ENCODE measurements around the gene IL10RB. TPM values are rescaled to one million over a fixed set of nuclear protein-coding genes. Genes with fewer than 3 reads are reported as not detected.

Gene IL10RB
- polyA plus RNA-seq, 1 donor (not counting 4 experiments of a cell fraction or from before 2014, with no cell fraction given), result 19.6 TPM

GRCh38 chr21:33330726-33331125 lies 64.6 kb downstream of the IL10RB start:
- FAIRE-seq, result no peak
- Histone ChIP-seq H3K36me3 (ENCODE audit: control insufficient read depth in 2 of 2, extremely low read depth in 1 of 2, insufficient read depth in 2 of 2, low read length in 2 of 2) (peaks cover 2 to 8% of the 10 kb centered on the region in 2 experiments), H3K27me3 (ENCODE audit: control insufficient read depth, extremely low read depth, insufficient read depth, low read length) (no peaks in the 10 kb centered on the region), H2AFZ (ENCODE audit: control insufficient read depth, low read length) (no peak overlapping the region), H3K9me1 (ENCODE audit: control insufficient read depth, extremely low read depth, insufficient read depth, low read length) (no peaks in the 10 kb centered on the region), H3K9me3 (ENCODE audit: control insufficient read depth, low read depth, low read length) (no peaks in the 10 kb centered on the region), H3K4me3 (ENCODE audit: control insufficient read depth in 2 of 3, extremely low read depth in 1 of 3, insufficient read depth in 2 of 3, low read depth in 1 of 3, low read length in 3 of 3) (no peak overlapping the region), H4K20me1 (ENCODE audit: control insufficient read depth, extremely low read depth, insufficient read depth, low read length) (no peaks in the 10 kb centered on the region), H3K79me2 (ENCODE audit: control insufficient read depth, insufficient read depth, low read length) (peaks cover 58% of the 10 kb centered on the region), H3K4me2 (ENCODE audit: control insufficient read depth, extremely low read depth, insufficient read depth, low read depth, low read length) (no peak overlapping the region), H3K9ac (ENCODE audit: control insufficient read depth, extremely low read depth, insufficient read depth, low read length) (no peak overlapping the region), H3K4me1 (ENCODE audit: control insufficient read depth, extremely low read depth, insufficient read depth, low read length) (peaks cover 6% of the 10 kb centered on the region), H3K27ac (ENCODE audit: control insufficient read depth, insufficient read depth, low read length) (no peak overlapping the region)
- dilution Hi-C loops (cut with MboI; ENCODE audit: extremely low pct_ligation_motif_present, low sequenced_read_pairs), result no loop called here
- no peak for DNase-seq (ENCODE audit: low read depth, low spot score)
- TF ChIP-seq EZH2 (IDR thresholded peaks at IDR 0.05; ENCODE audit: low read length) (no peak), CTCF (optimal IDR thresholded peaks at IDR 0.05 in 1 of 3, IDR thresholded peaks at IDR 0.05 in 1 of 3, conservative IDR thresholded peaks at IDR 0.05 in 1 of 3; ENCODE audit: extremely low read depth in 1 of 3, insufficient read depth in 2 of 3, low read length in 3 of 3) (no peak)

- peaks cover 43% of the 10 kb centered on the region for H3K79me2 ChIP-seq (ENCODE audit: control insufficient read depth, insufficient read depth, low read length)
- TF ChIP-seq EZH2 (IDR thresholded peaks at IDR 0.05; ENCODE audit: low read length) (no peak), CTCF (optimal IDR thresholded peaks at IDR 0.05 in 1 of 3, IDR thresholded peaks at IDR 0.05 in 1 of 3, conservative IDR thresholded peaks at IDR 0.05 in 1 of 3; ENCODE audit: extremely low read depth in 1 of 3, insufficient read depth in 2 of 3, low read length in 3 of 3) (no peak)
Observed at GRCh38 chr21:33332143-33332542, 66.0 kb downstream of the IL10RB start.

More at GRCh38 chr21:33332143-33332542, 66.0 kb downstream of the IL10RB start:
- Histone ChIP-seq H2AFZ (ENCODE audit: control insufficient read depth, low read length) (no peak overlapping the region), H3K27me3 (ENCODE audit: control insufficient read depth, extremely low read depth, insufficient read depth, low read length) (no peaks in the 10 kb centered on the region), H3K4me1 (ENCODE audit: control insufficient read depth, extremely low read depth, insufficient read depth, low read length) (no peaks in the 10 kb centered on the region), H3K9me3 (ENCODE audit: control insufficient read depth, low read depth, low read length) (no peaks in the 10 kb centered on the region), H4K20me1 (ENCODE audit: control insufficient read depth, extremely low read depth, insufficient read depth, low read length) (no peaks in the 10 kb centered on the region), H3K4me3 (ENCODE audit: control insufficient read depth in 2 of 3, extremely low read depth in 1 of 3, insufficient read depth in 2 of 3, low read depth in 1 of 3, low read length in 3 of 3) (no peak overlapping the region), H3K9ac (ENCODE audit: control insufficient read depth, extremely low read depth, insufficient read depth, low read length) (no peak overlapping the region), H3K9me1 (ENCODE audit: control insufficient read depth, extremely low read depth, insufficient read depth, low read length) (no peaks in the 10 kb centered on the region), H3K4me2 (ENCODE audit: control insufficient read depth, extremely low read depth, insufficient read depth, low read depth, low read length) (no peak overlapping the region), H3K27ac (ENCODE audit: control insufficient read depth, insufficient read depth, low read length) (no peak overlapping the region), H3K36me3 (ENCODE audit: control insufficient read depth in 2 of 2, extremely low read depth in 1 of 2, insufficient read depth in 2 of 2, low read length in 2 of 2) (peaks cover 2 to 8% of the 10 kb centered on the region in 2 experiments)
- dilution Hi-C loops (cut with MboI; ENCODE audit: extremely low pct_ligation_motif_present, low sequenced_read_pairs), result no loop called here
- DNase-seq (ENCODE audit: low read depth, low spot score), result no peak
- FAIRE-seq, result no peak
